H1 (cell line): Measurements from ENCODE around the gene CAMK2D. TPM values are rescaled to one million over a fixed set of nuclear protein-coding genes. Genes with fewer than 3 reads are reported as not detected.
"Not testable (repeated sequence)": the region's sequence is repeated elsewhere in the genome, so short reads cannot be mapped to it uniquely, and the experiment has no call there.

ENCODE experiments used
- CTCF ChIA-PET: fragments of 300-600 bp; sonication (Branson Sonifier 250); formaldehyde crosslinking; loops from one replicate; lab custom pipeline; 2021; ENCODE audit not compliant: partially characterized antibody; lab: Charles Lee
- POLR2A ChIA-PET: fragments of 300-600 bp; sonication (Branson Sonifier 250); formaldehyde crosslinking; loops from one replicate; lab custom pipeline; 2021; ENCODE audit warnings: inconsistent platforms; ENCODE audit not compliant: partially characterized antibody; lab: Charles Lee
- DNase-seq, 2 experiments: peaks; one replicate each; pipeline versions ENCODE4 v3.0.0 to v3.0.0-alpha.2; 2010 to 2022; ENCODE audit warnings: low spot score in 2 of 2, low read depth in 1 of 2, mixed read lengths in 1 of 2
- FAIRE-seq: peaks from 2 replicates; lab custom pipeline; 2011; peaks lifted over from hg19 to GRCh38; lab: Jason Lieb, UNC
- H2AFZ ChIP-seq: 2 replicates; pipeline ENCODE4 v1.8.1; 2012; ENCODE audit warnings: low read length, inconsistent platforms
- H2AK5ac ChIP-seq: 2 replicates; pipeline ENCODE4 v1.6.1; 2013; ENCODE audit warnings: low read depth, low read length
- H2BK120ac ChIP-seq: replicated peaks from 2 replicates; pipeline ENCODE3; 2013; ENCODE audit warnings: low read depth, low read length, inconsistent platforms
- H2BK12ac ChIP-seq: 2 replicates; pipeline ENCODE4 v1.6.1; 2013; ENCODE audit warnings: low read depth, low read length
- H2BK15ac ChIP-seq: 2 replicates; pipeline ENCODE4 v1.6.1; 2013; ENCODE audit warnings: low read length
- H2BK20ac ChIP-seq: 2 replicates; pipeline ENCODE4 v1.6.1; 2013; ENCODE audit warnings: low read length
- H2BK5ac ChIP-seq: 2 replicates; pipeline ENCODE4 v1.6.1; 2013; ENCODE audit warnings: low read depth, low read length
- H3K14ac ChIP-seq: 2 replicates; pipeline ENCODE4 v1.6.1; 2013; ENCODE audit warnings: inconsistent platforms; ENCODE audit not compliant: insufficient read length
- H3K18ac ChIP-seq: 2 replicates; pipeline ENCODE4 v1.6.1; 2013; ENCODE audit warnings: low read length; ENCODE audit errors: extremely low read depth
- H3K23ac ChIP-seq: 2 replicates; pipeline ENCODE4 v1.6.1; 2013; ENCODE audit warnings: inconsistent platforms; ENCODE audit not compliant: insufficient read length
- H3K23me2 ChIP-seq: 2 replicates; pipeline ENCODE4 v1.6.1; 2013; ENCODE audit warnings: low read depth, low read length
- H3K27ac ChIP-seq: 2 replicates; pipeline ENCODE4 v1.6.1; 2011; ENCODE audit warnings: low read depth, low read length, inconsistent platforms
- H3K27me3 ChIP-seq, 4 experiments: replicated peaks in 1 of 4; 1 replicate in 1 of 4; 2 replicates in 3 of 4; pipeline versions ENCODE4 v1.6.1 to v1.8.1; 2011 to 2013; ENCODE audit warnings: low read length in 3 of 4, mild to moderate bottlenecking in 3 of 4, inconsistent platforms in 2 of 4, mixed read lengths in 2 of 4, moderate library complexity in 1 of 4; ENCODE audit not compliant: control insufficient read depth in 3 of 4, insufficient read depth in 3 of 4; ENCODE audit errors: extremely low read depth in 1 of 4
- H3K36me3 ChIP-seq, 4 experiments: 2 replicates each; pipeline versions ENCODE4 v1.6.1 to v1.8.1; 2011 to 2013; ENCODE audit warnings: mild to moderate bottlenecking in 4 of 4, low read length in 3 of 4, moderate library complexity in 2 of 4, control low read depth in 1 of 4, inconsistent platforms in 1 of 4; ENCODE audit not compliant: insufficient read depth in 4 of 4, control insufficient read depth in 2 of 4
- H3K4ac ChIP-seq: replicated peaks from 2 replicates; pipeline ENCODE3; 2013; ENCODE audit warnings: low read length, low read depth, mixed read lengths, inconsistent platforms; ENCODE audit not compliant: insufficient read length
- H3K4me1 ChIP-seq, 4 experiments: replicated peaks in 1 of 4; 1 replicate in 1 of 4; 2 replicates in 3 of 4; pipeline versions ENCODE4 v1.6.1 to v1.8.1; 2011 to 2013; ENCODE audit warnings: low read length in 3 of 4, inconsistent platforms in 2 of 4, mixed read lengths in 1 of 4; ENCODE audit not compliant: insufficient read depth in 4 of 4, control insufficient read depth in 3 of 4
- H3K4me2 ChIP-seq, 2 experiments: 2 replicates each; pipeline versions ENCODE4 v1.6.1 to v1.8.1; 2011 to 2013; ENCODE audit warnings: low read depth in 2 of 2, low read length in 2 of 2, control low read depth in 1 of 2, inconsistent platforms in 1 of 2, mild to moderate bottlenecking in 1 of 2; ENCODE audit not compliant: insufficient read depth in 1 of 2
- H3K4me3 ChIP-seq, 4 experiments: fragments of 200-600, 300-600 bp in 1 of 4; sonication (generic), shearing (Covaris generic), sonication (Bioruptor Twin) in 1 of 4; 2 replicates each; pipeline versions ENCODE4 v1.5.1 to v1.8.1; 2011 to 2016; ENCODE audit warnings: low read length in 4 of 4, low read depth in 3 of 4, control low read depth in 2 of 4, inconsistent platforms in 2 of 4, mild to moderate bottlenecking in 2 of 4, mixed read lengths in 1 of 4, moderate library complexity in 1 of 4; ENCODE audit not compliant: insufficient read depth in 2 of 4; ENCODE audit errors: extremely low read depth in 1 of 4
- H3K56ac ChIP-seq: replicated peaks from 2 replicates; pipeline ENCODE3; 2013; ENCODE audit warnings: low read depth, mild to moderate bottlenecking, mixed read lengths, low read length, inconsistent platforms; ENCODE audit not compliant: insufficient read length
- H3K79me1 ChIP-seq: 2 replicates; pipeline ENCODE4 v1.6.1; 2013; ENCODE audit warnings: low read depth, low read length, control low read depth
- H3K79me2 ChIP-seq, 2 experiments: 2 replicates each; pipeline versions ENCODE4 v1.6.1 to v1.8.1; 2012 to 2013; ENCODE audit warnings: low read length in 2 of 2, mild to moderate bottlenecking in 2 of 2, inconsistent platforms in 1 of 2; ENCODE audit not compliant: insufficient read depth in 2 of 2, control insufficient read depth in 1 of 2
- H3K9ac ChIP-seq, 4 experiments: replicated peaks in 1 of 4; 1 replicate in 1 of 4; 2 replicates in 3 of 4; pipeline versions ENCODE4 v1.6.1 to v1.8.1; 2011 to 2013; ENCODE audit warnings: low read depth in 3 of 4, low read length in 3 of 4, control low read depth in 2 of 4, mild to moderate bottlenecking in 2 of 4, moderate library complexity in 2 of 4, inconsistent platforms in 1 of 4; ENCODE audit errors: extremely low read depth in 1 of 4
- H3K9me3 ChIP-seq, 2 experiments: 2 replicates each; pipeline versions ENCODE4 v1.6.1 to v1.8.1; 2012 to 2013; ENCODE audit warnings: mild to moderate bottlenecking in 2 of 2, moderate library complexity in 2 of 2, control low read depth in 1 of 2, inconsistent platforms in 1 of 2, low read depth in 1 of 2, low read length in 1 of 2, mixed read lengths in 1 of 2; ENCODE audit not compliant: insufficient read depth in 2 of 2
- H4K20me1 ChIP-seq, 2 experiments: replicated peaks in 1 of 2; 2 replicates each; pipeline versions ENCODE3 to v1.8.1; 2011 to 2013; ENCODE audit warnings: inconsistent platforms in 2 of 2, low read length in 2 of 2, mild to moderate bottlenecking in 1 of 2; ENCODE audit not compliant: insufficient read depth in 2 of 2, control insufficient read depth in 1 of 2
- H4K5ac ChIP-seq: 2 replicates; pipeline ENCODE4 v1.6.1; 2013; ENCODE audit warnings: low read length, low read depth, mixed read lengths, inconsistent platforms; ENCODE audit not compliant: insufficient read length
- H4K8ac ChIP-seq: 2 replicates; pipeline ENCODE4 v1.8.0; 2013; ENCODE audit warnings: mild to moderate bottlenecking, moderate library complexity, low read length, inconsistent platforms; ENCODE audit not compliant: insufficient read depth; ENCODE audit errors: extremely low read depth
- H4K91ac ChIP-seq: replicated peaks from 2 replicates; pipeline ENCODE3; 2013; ENCODE audit warnings: low read length, mixed read lengths, inconsistent platforms; ENCODE audit not compliant: insufficient read length
- WGBS, 2 experiments: shearing (Covaris generic) in 1 of 2; methylation state at CpG; one replicate each; pipeline versions ENCODE4 v1.1.6 to v1.1.7; 2013 to 2015; ENCODE audit warnings: low lambda C conversion rate in 2 of 2, mixed read lengths in 2 of 2, inconsistent platforms in 1 of 2, low coverage in 1 of 2, missing lambda C conversion rate in 1 of 2; ENCODE audit not compliant: insufficient replicate concordance in 2 of 2, insufficient coverage in 1 of 2, insufficient read length in 1 of 2; ENCODE audit errors: extremely low coverage in 1 of 2, missing lambda C conversion rate in 1 of 2; 5-methylcytosine and 5-hydroxymethylcytosine counted together
- polyA plus RNA-seq, 7 experiments: library from polyadenylated mRNA; depleted of rRNA in 3 of 7; stranded (reverse) in 5 of 7; unstranded in 2 of 7; fragments of >200 nt in 5 of 7; fragments of 200-250 nt in 2 of 7; gene quantifications; 1 replicate in 5 of 7; 2 replicates in 1 of 7; 4 replicates in 1 of 7; pipeline versions ENCODE4 v1.2.1 to v1.2.3, GENCODE V29; 2011 to 2013; ENCODE audit warnings: missing spikeins in 2 of 7, mixed read lengths in 2 of 7
- total RNA-seq: library from RNA; stranded (reverse); fragmentation: NEBNext Ultra II Directional; extraction: Animal tissue kit (Norgen Biotek cat#: 25700); gene quantifications from 2 replicates; pipeline ENCODE4 v1.2.1, GENCODE V29; 2021

CAMK2D gene
- total and polyA plus RNA-seq, 2 of the 8 experiments (the other 6 are each of a cell fraction or from before 2014, with no cell fraction given): 3.2 to 7.0 TPM

DNA sequence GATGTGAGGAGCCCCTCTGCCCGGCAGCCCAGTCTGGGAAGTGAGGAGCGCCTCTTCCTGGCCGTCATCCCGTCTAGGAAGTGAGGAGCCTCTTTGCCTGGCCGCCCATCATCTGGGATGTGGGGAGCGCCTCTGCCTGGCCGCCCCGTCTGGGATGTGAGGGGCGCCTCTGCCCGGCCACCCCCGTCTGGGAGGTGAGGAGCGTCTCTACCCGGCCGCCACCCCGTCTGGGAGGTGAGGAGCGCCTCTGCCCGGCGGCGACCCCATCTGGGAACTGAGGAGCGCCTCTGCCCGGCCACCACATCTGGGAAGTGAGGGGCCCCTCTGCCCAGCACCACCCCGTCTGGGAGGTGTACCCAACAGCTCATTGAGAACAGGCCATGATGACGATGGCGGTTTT is 34.8 kb upstream of the CAMK2D start:
- CTCF ChIA-PET: interaction anchor here (0.7 kb wide), 1 partner anchor 268 kb away, joined by 3 read pairs; no protein-coding TSS in a partner anchor

More for the DNA sequence above, 34.8 kb upstream of the CAMK2D start:
- H2BK5ac ChIP-seq, H3K79me1 ChIP-seq, H3K79me2 ChIP-seq, POLR2A ChIA-PET, H2BK20ac ChIP-seq, H3K4me2 ChIP-seq, H3K4me3 ChIP-seq, H2BK12ac ChIP-seq, H2BK15ac ChIP-seq, H3K9ac ChIP-seq, H3K27me3 ChIP-seq, H4K5ac ChIP-seq, H3K36me3 ChIP-seq, FAIRE-seq, H4K91ac ChIP-seq, H3K14ac ChIP-seq, H3K23ac ChIP-seq, H3K4ac ChIP-seq, H3K18ac ChIP-seq, H3K56ac ChIP-seq, H2BK120ac ChIP-seq, H2AFZ ChIP-seq, H3K4me1 ChIP-seq, H2AK5ac ChIP-seq, H4K20me1 ChIP-seq, H3K27ac ChIP-seq, H3K23me2 ChIP-seq, H4K8ac ChIP-seq, DNase-seq: not testable (repeated sequence)
- 92% methylated on average over 23 of the region's 24 CpGs; no CpG with 5 or more reads in 1 of the 2 experiments for WGBS, 2 experiments
- H3K9me3 ChIP-seq: peaks cover 3 to 12% of the 10 kb centered on the region in 2 experiments; a peak in 3 of 4 replicates
